H1 (cell line): ENCODE results near the gene DRD1. TPM values are rescaled to one million over a fixed set of nuclear protein-coding genes. Genes with fewer than 3 reads are reported as not detected.

Experiments used
- ASH2L ChIP-seq: fragments of 200-600, 300-600 bp; sonication (generic); IDR thresholded peaks from one replicate; pipeline ENCODE4 v1.7.1; 2017; ENCODE audit warnings: low read length
- CHD1 ChIP-seq: IDR thresholded peaks from 2 replicates; pipeline ENCODE4 v1.6.1; 2012; ENCODE audit warnings: low read depth, low read length, improper control_type of control experiment
- CHD2 ChIP-seq: IDR thresholded peaks from 2 replicates; pipeline ENCODE4 v1.6.1; 2012; ENCODE audit warnings: low read length, improper control_type of control experiment
- MAFK ChIP-seq: IDR thresholded peaks from 2 replicates; pipeline ENCODE4 v1.6.1; 2012; ENCODE audit warnings: low read depth, mild to moderate bottlenecking, improper control_type of control experiment, low read length
- NRF1 ChIP-seq: IDR thresholded peaks from 2 replicates; pipeline ENCODE4 v1.6.1; 2011; ENCODE audit warnings: mild to moderate bottlenecking, low read depth, low read length, improper control_type of control experiment
- POLR2A ChIP-seq, 2 experiments: IDR thresholded peaks; 1 replicate in 1 of 2; 2 replicates in 1 of 2; pipeline ENCODE4 v1.6.1; 2011; ENCODE audit warnings: low read depth in 2 of 2, low read length in 2 of 2, mild to moderate bottlenecking in 2 of 2; ENCODE audit errors: control extremely low read depth in 1 of 2
- SP2 ChIP-seq: IDR thresholded peaks from 2 replicates; pipeline ENCODE4 v1.6.1; 2012; ENCODE audit warnings: mild to moderate bottlenecking, low read length, inconsistent platforms
- polyA plus RNA-seq, 7 experiments: library from polyadenylated mRNA; depleted of rRNA in 3 of 7; stranded (reverse) in 5 of 7; unstranded in 2 of 7; fragments of >200 nt in 5 of 7; fragments of 200-250 nt in 2 of 7; gene quantifications; 1 replicate in 5 of 7; 2 replicates in 1 of 7; 4 replicates in 1 of 7; pipeline versions ENCODE4 v1.2.1 to v1.2.3, GENCODE V29; 2011 to 2013; ENCODE audit warnings: missing spikeins in 2 of 7, mixed read lengths in 2 of 7
- total RNA-seq: library from RNA; stranded (reverse); fragmentation: NEBNext Ultra II Directional; extraction: Animal tissue kit (Norgen Biotek cat#: 25700); gene quantifications from 2 replicates; pipeline ENCODE4 v1.2.1, GENCODE V29; 2021
- TF ChIP-seq, protein P1 (sequence below): fragments of 300-600 bp; sonication (generic); IDR thresholded peaks from 2 replicates; pipeline ENCODE4 v1.7.1; 2012; ENCODE audit warnings: low read length, moderate library complexity, mild to moderate bottlenecking, inconsistent platforms; ENCODE audit not compliant: insufficient replicate concordance

DRD1 gene
- total and polyA plus RNA-seq, 2 of the 8 experiments (the other 6 are each of a cell fraction or from before 2014, with no cell fraction given), result 0.03 to 0.19 TPM

DNA sequence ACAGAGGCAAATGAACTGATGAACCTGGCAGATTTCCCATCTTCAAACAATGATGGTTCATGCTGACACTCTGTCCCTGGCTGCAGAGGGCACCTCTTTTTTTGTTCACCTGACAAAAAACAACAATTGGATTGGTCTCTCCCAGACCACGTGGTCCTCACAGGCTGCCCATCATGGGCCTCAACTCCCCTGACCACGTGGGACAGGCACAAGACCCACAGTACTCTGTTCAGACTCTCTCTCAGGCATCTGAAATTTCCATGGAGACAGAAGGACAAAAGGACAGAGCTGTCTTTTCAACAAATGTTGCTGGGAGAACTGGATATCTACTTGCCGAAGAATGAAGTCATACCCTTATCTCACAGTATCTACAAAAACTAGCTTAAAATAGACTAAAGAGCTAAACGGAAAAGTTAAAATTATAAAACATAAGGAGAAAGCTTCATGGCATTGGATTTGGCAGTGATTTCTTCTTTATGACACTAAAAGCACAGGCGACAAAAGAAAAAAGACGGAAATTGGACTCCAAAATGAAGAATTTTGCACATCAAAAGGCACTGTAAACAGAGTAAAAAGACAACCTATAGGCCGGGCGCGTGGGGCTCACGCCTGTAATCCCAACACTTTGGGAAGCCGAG, 12.2 kb upstream of the DRD1 start (continued):
- TF ChIP-seq, protein P1, sequence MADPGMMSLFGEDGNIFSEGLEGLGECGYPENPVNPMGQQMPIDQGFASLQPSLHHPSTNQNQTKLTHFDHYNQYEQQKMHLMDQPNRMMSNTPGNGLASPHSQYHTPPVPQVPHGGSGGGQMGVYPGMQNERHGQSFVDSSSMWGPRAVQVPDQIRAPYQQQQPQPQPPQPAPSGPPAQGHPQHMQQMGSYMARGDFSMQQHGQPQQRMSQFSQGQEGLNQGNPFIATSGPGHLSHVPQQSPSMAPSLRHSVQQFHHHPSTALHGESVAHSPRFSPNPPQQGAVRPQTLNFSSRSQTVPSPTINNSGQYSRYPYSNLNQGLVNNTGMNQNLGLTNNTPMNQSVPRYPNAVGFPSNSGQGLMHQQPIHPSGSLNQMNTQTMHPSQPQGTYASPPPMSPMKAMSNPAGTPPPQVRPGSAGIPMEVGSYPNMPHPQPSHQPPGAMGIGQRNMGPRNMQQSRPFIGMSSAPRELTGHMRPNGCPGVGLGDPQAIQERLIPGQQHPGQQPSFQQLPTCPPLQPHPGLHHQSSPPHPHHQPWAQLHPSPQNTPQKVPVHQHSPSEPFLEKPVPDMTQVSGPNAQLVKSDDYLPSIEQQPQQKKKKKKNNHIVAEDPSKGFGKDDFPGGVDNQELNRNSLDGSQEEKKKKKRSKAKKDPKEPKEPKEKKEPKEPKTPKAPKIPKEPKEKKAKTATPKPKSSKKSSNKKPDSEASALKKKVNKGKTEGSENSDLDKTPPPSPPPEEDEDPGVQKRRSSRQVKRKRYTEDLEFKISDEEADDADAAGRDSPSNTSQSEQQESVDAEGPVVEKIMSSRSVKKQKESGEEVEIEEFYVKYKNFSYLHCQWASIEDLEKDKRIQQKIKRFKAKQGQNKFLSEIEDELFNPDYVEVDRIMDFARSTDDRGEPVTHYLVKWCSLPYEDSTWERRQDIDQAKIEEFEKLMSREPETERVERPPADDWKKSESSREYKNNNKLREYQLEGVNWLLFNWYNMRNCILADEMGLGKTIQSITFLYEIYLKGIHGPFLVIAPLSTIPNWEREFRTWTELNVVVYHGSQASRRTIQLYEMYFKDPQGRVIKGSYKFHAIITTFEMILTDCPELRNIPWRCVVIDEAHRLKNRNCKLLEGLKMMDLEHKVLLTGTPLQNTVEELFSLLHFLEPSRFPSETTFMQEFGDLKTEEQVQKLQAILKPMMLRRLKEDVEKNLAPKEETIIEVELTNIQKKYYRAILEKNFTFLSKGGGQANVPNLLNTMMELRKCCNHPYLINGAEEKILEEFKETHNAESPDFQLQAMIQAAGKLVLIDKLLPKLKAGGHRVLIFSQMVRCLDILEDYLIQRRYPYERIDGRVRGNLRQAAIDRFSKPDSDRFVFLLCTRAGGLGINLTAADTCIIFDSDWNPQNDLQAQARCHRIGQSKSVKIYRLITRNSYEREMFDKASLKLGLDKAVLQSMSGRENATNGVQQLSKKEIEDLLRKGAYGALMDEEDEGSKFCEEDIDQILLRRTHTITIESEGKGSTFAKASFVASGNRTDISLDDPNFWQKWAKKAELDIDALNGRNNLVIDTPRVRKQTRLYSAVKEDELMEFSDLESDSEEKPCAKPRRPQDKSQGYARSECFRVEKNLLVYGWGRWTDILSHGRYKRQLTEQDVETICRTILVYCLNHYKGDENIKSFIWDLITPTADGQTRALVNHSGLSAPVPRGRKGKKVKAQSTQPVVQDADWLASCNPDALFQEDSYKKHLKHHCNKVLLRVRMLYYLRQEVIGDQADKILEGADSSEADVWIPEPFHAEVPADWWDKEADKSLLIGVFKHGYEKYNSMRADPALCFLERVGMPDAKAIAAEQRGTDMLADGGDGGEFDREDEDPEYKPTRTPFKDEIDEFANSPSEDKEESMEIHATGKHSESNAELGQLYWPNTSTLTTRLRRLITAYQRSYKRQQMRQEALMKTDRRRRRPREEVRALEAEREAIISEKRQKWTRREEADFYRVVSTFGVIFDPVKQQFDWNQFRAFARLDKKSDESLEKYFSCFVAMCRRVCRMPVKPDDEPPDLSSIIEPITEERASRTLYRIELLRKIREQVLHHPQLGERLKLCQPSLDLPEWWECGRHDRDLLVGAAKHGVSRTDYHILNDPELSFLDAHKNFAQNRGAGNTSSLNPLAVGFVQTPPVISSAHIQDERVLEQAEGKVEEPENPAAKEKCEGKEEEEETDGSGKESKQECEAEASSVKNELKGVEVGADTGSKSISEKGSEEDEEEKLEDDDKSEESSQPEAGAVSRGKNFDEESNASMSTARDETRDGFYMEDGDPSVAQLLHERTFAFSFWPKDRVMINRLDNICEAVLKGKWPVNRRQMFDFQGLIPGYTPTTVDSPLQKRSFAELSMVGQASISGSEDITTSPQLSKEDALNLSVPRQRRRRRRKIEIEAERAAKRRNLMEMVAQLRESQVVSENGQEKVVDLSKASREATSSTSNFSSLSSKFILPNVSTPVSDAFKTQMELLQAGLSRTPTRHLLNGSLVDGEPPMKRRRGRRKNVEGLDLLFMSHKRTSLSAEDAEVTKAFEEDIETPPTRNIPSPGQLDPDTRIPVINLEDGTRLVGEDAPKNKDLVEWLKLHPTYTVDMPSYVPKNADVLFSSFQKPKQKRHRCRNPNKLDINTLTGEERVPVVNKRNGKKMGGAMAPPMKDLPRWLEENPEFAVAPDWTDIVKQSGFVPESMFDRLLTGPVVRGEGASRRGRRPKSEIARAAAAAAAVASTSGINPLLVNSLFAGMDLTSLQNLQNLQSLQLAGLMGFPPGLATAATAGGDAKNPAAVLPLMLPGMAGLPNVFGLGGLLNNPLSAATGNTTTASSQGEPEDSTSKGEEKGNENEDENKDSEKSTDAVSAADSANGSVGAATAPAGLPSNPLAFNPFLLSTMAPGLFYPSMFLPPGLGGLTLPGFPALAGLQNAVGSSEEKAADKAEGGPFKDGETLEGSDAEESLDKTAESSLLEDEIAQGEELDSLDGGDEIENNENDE, result no peak
- TF ChIP-seq CHD2 (no peak), ASH2L (no peak), CHD1 (no peak), NRF1 (no peak), MAFK (no peak), POLR2A (IDR thresholded peaks at IDR 0.05; ENCODE audit: control extremely low read depth in 1 of 2, low read depth in 2 of 2, low read length in 2 of 2) (no peak), SP2 (no peak)
